ENCODE measurements around the gene TMEM51. TPM values are rescaled to one million over a fixed set of nuclear protein-coding genes. Genes with fewer than 3 reads are reported as not detected.

Gene TMEM51
- total and polyA plus RNA-seq, 9 of the 15 experiments (the other 6 are each of a cell fraction or from before 2014, with no cell fraction given) = 0.06 to 1.4 (median 0.58) TPM

DNA sequence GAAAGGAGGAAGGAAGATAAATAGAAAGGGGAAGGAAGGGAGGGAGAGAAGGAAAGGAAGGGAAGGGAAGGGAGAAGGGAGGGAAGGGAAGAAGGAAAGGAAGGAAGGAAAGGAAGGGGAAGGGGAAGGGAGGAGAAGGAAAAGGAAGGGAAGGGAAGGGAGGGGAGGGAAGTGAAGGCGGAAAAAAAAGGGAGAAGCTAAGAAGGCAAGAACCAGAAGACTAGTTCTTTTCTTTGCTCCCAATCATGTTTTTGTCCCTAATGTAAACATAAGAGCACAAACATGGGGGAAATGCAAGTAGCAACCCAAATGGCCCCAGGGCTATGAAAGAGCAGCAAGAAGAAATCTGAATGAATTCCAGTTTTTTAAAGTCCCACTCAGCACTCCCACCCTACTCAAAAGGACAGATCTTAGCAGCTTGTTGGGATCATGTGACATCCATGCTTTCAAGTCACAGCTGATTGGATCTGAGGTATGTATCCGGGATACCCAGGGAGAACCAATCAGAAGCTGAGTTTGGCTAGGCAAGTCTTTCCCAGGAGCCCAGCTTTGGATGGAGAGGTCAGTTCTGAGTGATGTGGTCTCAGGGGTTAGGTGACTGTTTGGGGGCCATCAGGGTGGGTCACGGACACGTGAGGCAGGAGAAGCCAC is 69.2 kb downstream of the TMEM51 start:
- no peaks in the 10 kb centered on the region for H3K36me3 ChIP-seq (ENCODE audit: control insufficient read depth, insufficient read depth, low read length)
- H3K4me2 ChIP-seq (ENCODE audit: insufficient read depth, low read length) = no peak overlapping the region
- CTCF ChIA-PET (ENCODE audit: low intra/inter-chr PET ratio) = no interaction called here
- 8% methylated on average over 4 of the region's 4 CpGs for WGBS (ENCODE audit: insufficient coverage, low coverage, missing lambda C conversion rate)
- no peak overlapping the region for H2AFZ ChIP-seq (ENCODE audit: low read depth, low read length)
- no peak for ATAC-seq
- POLR2A ChIA-PET = no interaction called here
- H3K27ac ChIP-seq (ENCODE audit: extremely low read depth, low read depth, low read length) = no peak overlapping the region
- no peaks in the 10 kb centered on the region for H3K9me3 ChIP-seq (replicated peaks; ENCODE audit: control insufficient read depth, insufficient read depth, low read depth, low read length)
- no TSS peak for BruUV-seq (replicated peaks)
- peaks cover 14 to 50% of the 10 kb centered on the region in 2 experiments; a peak in 4 of 5 replicates for H3K27me3 ChIP-seq (ENCODE audit: control insufficient read depth in 2 of 2, insufficient read depth in 2 of 2, low read length in 2 of 2)
- H3K79me2 ChIP-seq (ENCODE audit: control insufficient read depth, insufficient read depth, low read length) = no peaks in the 10 kb centered on the region
- intact Hi-C loops (cut with micrococcal nuclease) = no loop called here
- in situ Hi-C loops (cut with MboI) = no loop called here
- H3K4me1 ChIP-seq (replicated peaks in 1 of 2; ENCODE audit: control insufficient read depth in 2 of 2, insufficient read depth in 2 of 2, low read length in 2 of 2) = peaks cover 0 to 22% of the 10 kb centered on the region in 2 experiments; a peak in 3 of 5 replicates
- no peaks in the 10 kb centered on the region for H4K20me1 ChIP-seq (replicated peaks; ENCODE audit: control insufficient read depth, insufficient read depth, low read length)
- no peak for FAIRE-seq
- peak in 1 of 4 experiments; percentile 49 for DNase-seq (ENCODE audit: extremely low read depth in 1 of 4, low spot score in 3 of 4)
- H3K9me1 ChIP-seq (ENCODE audit: control insufficient read depth, insufficient read depth, low read length) = no peaks in the 10 kb centered on the region
- no peak overlapping the region for H3K4me3 ChIP-seq
- H3K9ac ChIP-seq (ENCODE audit: insufficient read depth in 1 of 2, low read depth in 2 of 2, low read length in 2 of 2) = no peak overlapping the region
- 0 out of 2 replicates have a peak, but pooled peaks have one; percentile 56 for TF ChIP-seq ELF4 (CRISPR knock-in tag; IDR thresholded peaks at IDR 0.05)
- 0 out of 2 replicates have a peak, but pooled peaks have one; percentile 27 for TF ChIP-seq THRB (CRISPR knock-in tag; conservative IDR thresholded peaks at IDR 0.05)
- no peak for TF ChIP-seq DACH1 (IDR thresholded peaks at IDR 0.05; ENCODE audit: partially characterized antibody)
- TF ChIP-seq, protein P1, sequence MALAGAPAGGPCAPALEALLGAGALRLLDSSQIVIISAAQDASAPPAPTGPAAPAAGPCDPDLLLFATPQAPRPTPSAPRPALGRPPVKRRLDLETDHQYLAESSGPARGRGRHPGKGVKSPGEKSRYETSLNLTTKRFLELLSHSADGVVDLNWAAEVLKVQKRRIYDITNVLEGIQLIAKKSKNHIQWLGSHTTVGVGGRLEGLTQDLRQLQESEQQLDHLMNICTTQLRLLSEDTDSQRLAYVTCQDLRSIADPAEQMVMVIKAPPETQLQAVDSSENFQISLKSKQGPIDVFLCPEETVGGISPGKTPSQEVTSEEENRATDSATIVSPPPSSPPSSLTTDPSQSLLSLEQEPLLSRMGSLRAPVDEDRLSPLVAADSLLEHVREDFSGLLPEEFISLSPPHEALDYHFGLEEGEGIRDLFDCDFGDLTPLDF (CRISPR knock-in tag; IDR thresholded peaks at IDR 0.05) = no peak
- peak; percentile 64; the same call in 1 of the 2 replicates for TF ChIP-seq OTX1 (CRISPR knock-in tag; IDR thresholded peaks at IDR 0.05)
- TF ChIP-seq, protein P2, sequence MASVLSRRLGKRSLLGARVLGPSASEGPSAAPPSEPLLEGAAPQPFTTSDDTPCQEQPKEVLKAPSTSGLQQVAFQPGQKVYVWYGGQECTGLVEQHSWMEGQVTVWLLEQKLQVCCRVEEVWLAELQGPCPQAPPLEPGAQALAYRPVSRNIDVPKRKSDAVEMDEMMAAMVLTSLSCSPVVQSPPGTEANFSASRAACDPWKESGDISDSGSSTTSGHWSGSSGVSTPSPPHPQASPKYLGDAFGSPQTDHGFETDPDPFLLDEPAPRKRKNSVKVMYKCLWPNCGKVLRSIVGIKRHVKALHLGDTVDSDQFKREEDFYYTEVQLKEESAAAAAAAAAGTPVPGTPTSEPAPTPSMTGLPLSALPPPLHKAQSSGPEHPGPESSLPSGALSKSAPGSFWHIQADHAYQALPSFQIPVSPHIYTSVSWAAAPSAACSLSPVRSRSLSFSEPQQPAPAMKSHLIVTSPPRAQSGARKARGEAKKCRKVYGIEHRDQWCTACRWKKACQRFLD (CRISPR knock-in tag; IDR thresholded peaks at IDR 0.05) = peak; percentile 38; the same call in 1 of the 2 replicates
- peak; percentile 27; the same call in 1 of the 2 replicates for TF ChIP-seq USF2 (CRISPR knock-in tag; IDR thresholded peaks at IDR 0.05)
- no peak for TF ChIP-seq ADNP (tag; IDR thresholded peaks at IDR 0.05)
- peak; percentile 96 for TF ChIP-seq ZNF512 (tag; IDR thresholded peaks at IDR 0.05)
- peak; percentile 86 for TF ChIP-seq PCBP2 (IDR thresholded peaks at IDR 0.05; ENCODE audit: low read depth, low read length, poor library complexity, severe bottlenecking)
- TF ChIP-seq, protein P3, sequence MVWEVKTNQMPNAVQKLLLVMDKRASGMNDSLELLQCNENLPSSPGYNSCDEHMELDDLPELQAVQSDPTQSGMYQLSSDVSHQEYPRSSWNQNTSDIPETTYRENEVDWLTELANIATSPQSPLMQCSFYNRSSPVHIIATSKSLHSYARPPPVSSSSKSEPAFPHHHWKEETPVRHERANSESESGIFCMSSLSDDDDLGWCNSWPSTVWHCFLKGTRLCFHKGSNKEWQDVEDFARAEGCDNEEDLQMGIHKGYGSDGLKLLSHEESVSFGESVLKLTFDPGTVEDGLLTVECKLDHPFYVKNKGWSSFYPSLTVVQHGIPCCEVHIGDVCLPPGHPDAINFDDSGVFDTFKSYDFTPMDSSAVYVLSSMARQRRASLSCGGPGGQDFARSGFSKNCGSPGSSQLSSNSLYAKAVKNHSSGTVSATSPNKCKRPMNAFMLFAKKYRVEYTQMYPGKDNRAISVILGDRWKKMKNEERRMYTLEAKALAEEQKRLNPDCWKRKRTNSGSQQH (CRISPR knock-in tag; IDR thresholded peaks at IDR 0.05) = 0 out of 2 replicates have a peak, but pooled peaks have one; percentile 49
